DND-41 (cell line): ENCODE results near the gene CCL14.

Source experiments
- EZH2 ChIP-seq: IDR thresholded peaks from 3 replicates; pipeline ENCODE4 v1.6.1; 2012; ENCODE audit warnings: borderline replicate concordance, low read depth, mild to moderate bottlenecking, moderate library complexity, low read length, inconsistent platforms; ENCODE audit not compliant: severe bottlenecking
- TF ChIP-seq, protein P1 (sequence below): IDR thresholded peaks from 2 replicates; pipeline ENCODE4 v1.5.1; 2012; ENCODE audit warnings: borderline replicate concordance, low read length, moderate library complexity, mild to moderate bottlenecking; ENCODE audit not compliant: poor library complexity, severe bottlenecking; ENCODE audit errors: extremely low read depth

DNA sequence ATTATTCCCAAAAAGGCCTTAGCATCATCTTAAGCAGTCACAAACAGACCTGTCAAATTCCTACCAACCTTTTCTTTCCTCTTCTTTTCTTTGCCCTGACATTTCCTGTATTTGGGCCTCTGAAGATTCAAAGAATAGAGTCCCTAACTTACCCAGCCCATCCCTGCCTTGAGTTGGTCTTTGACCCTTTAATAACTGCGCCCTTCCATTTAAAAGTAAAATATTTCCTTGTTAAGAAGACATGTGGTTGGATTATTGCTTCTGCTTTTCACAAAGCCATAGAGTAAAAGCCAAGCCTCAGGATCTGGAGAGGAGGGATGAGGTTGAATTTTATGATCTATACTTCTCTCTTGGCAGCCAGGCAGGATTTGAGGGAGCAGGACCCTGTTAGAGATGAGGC lies 44.4 kb upstream of the CCL14 start:
- TF ChIP-seq, protein P1, sequence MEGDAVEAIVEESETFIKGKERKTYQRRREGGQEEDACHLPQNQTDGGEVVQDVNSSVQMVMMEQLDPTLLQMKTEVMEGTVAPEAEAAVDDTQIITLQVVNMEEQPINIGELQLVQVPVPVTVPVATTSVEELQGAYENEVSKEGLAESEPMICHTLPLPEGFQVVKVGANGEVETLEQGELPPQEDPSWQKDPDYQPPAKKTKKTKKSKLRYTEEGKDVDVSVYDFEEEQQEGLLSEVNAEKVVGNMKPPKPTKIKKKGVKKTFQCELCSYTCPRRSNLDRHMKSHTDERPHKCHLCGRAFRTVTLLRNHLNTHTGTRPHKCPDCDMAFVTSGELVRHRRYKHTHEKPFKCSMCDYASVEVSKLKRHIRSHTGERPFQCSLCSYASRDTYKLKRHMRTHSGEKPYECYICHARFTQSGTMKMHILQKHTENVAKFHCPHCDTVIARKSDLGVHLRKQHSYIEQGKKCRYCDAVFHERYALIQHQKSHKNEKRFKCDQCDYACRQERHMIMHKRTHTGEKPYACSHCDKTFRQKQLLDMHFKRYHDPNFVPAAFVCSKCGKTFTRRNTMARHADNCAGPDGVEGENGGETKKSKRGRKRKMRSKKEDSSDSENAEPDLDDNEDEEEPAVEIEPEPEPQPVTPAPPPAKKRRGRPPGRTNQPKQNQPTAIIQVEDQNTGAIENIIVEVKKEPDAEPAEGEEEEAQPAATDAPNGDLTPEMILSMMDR = no peak
- no peak for TF ChIP-seq EZH2
